ENCODE measurements around the gene NEURL1B. TPM values are rescaled to one million over a fixed set of nuclear protein-coding genes. Genes with fewer than 3 reads are reported as not detected.

Gene NEURL1B
- total RNA-seq, 2 experiments from 2014 or later = 0.32 to 0.57 TPM

- DNase-seq (ENCODE audit: low spot score) = no peak
- Histone ChIP-seq H3K9me3 (ENCODE audit: low read length) (no peaks in the 10 kb centered on the region), H4K20me1 (ENCODE audit: insufficient read depth, low read length) (no peaks in the 10 kb centered on the region), H3K4me2 (ENCODE audit: low read length) (no peak overlapping the region), H3K4me3 (ENCODE audit: low read depth, low read length, poor library complexity, severe bottlenecking) (no peak overlapping the region), H3K9me2 (ENCODE audit: insufficient read depth, low read length) (no peaks in the 10 kb centered on the region), H3K4me1 (ENCODE audit: insufficient read depth, low read length, poor library complexity, severe bottlenecking) (no peaks in the 10 kb centered on the region), H3K27ac (ENCODE audit: low read depth, low read length, poor library complexity, severe bottlenecking) (no peak overlapping the region), H3K36me3 (ENCODE audit: insufficient read depth, low read length) (no peaks in the 10 kb centered on the region), H2AFZ (ENCODE audit: low read length) (no peak overlapping the region), H3K79me2 (ENCODE audit: insufficient read depth, low read depth, low read length) (no peaks in the 10 kb centered on the region)
- TF ChIP-seq EZH2phosphoT487 (IDR thresholded peaks at IDR 0.05; ENCODE audit: borderline replicate concordance, low read depth, low read length) (no peak), CTCF (conservative IDR thresholded peaks at IDR 0.05; ENCODE audit: low read length) (no peak)
- intact Hi-C loops (cut with micrococcal nuclease; ENCODE audit: unreplicated experiment) = no loop called here
- ChIA-PET POLR2A (no interaction called here), CTCF (ENCODE audit: unreplicated experiment) (no interaction called here)
- BruUV-seq (replicated peaks) = no TSS peak
Observed at GRCh38 chr5:172622091-172623046, 18.7 kb upstream of the NEURL1B start.

GRCh38 chr5:172623313-172623980 is 17.6 kb upstream of the NEURL1B start:
- Histone ChIP-seq H3K4me3 (ENCODE audit: low read depth, low read length, poor library complexity, severe bottlenecking) (no peak overlapping the region), H4K20me1 (ENCODE audit: insufficient read depth, low read length) (no peaks in the 10 kb centered on the region), H2AFZ (ENCODE audit: low read length) (no peak overlapping the region), H3K36me3 (ENCODE audit: insufficient read depth, low read length) (no peaks in the 10 kb centered on the region), H3K9me2 (ENCODE audit: insufficient read depth, low read length) (no peaks in the 10 kb centered on the region), H3K27ac (ENCODE audit: low read depth, low read length, poor library complexity, severe bottlenecking) (no peak overlapping the region), H3K9me3 (ENCODE audit: low read length) (no peaks in the 10 kb centered on the region), H3K4me1 (ENCODE audit: insufficient read depth, low read length, poor library complexity, severe bottlenecking) (no peaks in the 10 kb centered on the region), H3K79me2 (ENCODE audit: insufficient read depth, low read depth, low read length) (no peaks in the 10 kb centered on the region), H3K4me2 (ENCODE audit: low read length) (no peak overlapping the region)
- ChIA-PET POLR2A (no interaction called here), CTCF (ENCODE audit: unreplicated experiment) (no interaction called here)
- intact Hi-C loops (cut with micrococcal nuclease; ENCODE audit: unreplicated experiment) = no loop called here
- BruUV-seq (replicated peaks) = no TSS peak
- TF ChIP-seq EZH2phosphoT487 (IDR thresholded peaks at IDR 0.05; ENCODE audit: borderline replicate concordance, low read depth, low read length) = no peak
- no peak for TF ChIP-seq CTCF (conservative IDR thresholded peaks at IDR 0.05; ENCODE audit: low read length)
- DNase-seq (ENCODE audit: low spot score) = no peak
